Lower leg skin (tissue), 3 donors: ENCODE results near the gene SUSD4.

Source experiments
- CTCF ChIP-seq, 3 donors: fragments of 450-650 bp; IDR thresholded peaks; one replicate each; pipeline ENCODE4 v1.5.1; 2016; ENCODE audit warnings: antibody characterized with exemption in 3 of 3, mild to moderate bottlenecking in 3 of 3, moderate library complexity in 2 of 3
- POLR2A ChIP-seq, 2 donors: fragments of 450-650 bp; IDR thresholded peaks; one replicate each; pipeline ENCODE4 v1.6.1; 2016 to 2017; ENCODE audit warnings: antibody characterized with exemption in 2 of 2, mild to moderate bottlenecking in 1 of 2, moderate library complexity in 1 of 2

DNA sequence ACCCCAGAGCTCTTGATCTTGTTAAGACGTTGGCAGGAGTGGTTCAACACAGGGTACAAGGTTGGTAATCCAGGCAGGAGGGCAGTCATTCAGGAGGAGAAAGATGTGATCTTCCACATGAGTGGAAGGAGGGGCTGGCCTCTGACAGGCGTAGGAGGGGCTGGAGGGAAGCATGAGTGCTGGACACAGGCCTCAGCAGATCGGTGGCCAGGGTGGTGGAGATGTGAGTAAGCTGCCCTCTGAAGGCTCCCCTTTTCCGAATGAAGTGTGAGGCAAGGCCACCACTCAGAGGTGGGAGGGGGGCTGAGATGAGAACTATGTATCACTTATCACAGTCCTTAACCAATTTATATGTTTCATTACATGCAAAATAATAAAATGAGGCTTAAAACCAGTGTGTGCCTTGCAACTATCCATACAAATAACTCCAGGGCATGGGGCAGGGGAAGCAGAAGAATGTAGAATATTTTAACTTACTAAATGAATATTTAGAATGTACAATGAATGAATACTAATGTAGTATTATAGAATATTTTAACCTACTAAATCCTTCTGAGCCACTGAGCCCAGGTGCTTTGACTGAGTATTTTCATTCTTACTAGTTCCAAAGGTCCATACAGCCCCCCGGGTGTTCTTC, 117.4 kb downstream of the SUSD4 start:
- TF ChIP-seq CTCF (IDR thresholded peaks at IDR 0.05), result no peak
- no peak for TF ChIP-seq POLR2A (IDR thresholded peaks at IDR 0.05)
